HG03159 (cell line): ENCODE results near the gene DEF6.
A peak's percentile ranks its signal among the peaks of the same experiment; 100 is the strongest.
"Not testable (repeated sequence)": the region's sequence is repeated elsewhere in the genome, so short reads cannot be mapped to it uniquely, and the experiment has no call there.

Experiments used
- ATAC-seq: cut with Tn5 transposase; IDR thresholded peaks from one replicate; pipeline ENCODE4 v1.9.1; 2021; ENCODE audit warnings: mild to moderate bottlenecking, moderate library complexity; ENCODE audit not compliant: unreplicated experiment

The DEF6 gene

GRCh38 chr6:35278708-35279107, 18.9 kb upstream of the DEF6 start:
- no peak for ATAC-seq

- no peak for ATAC-seq
Measured at GRCh38 chr6:35280903-35281302, 16.7 kb upstream of the DEF6 start.

- no peak for ATAC-seq
Measured at GRCh38 chr6:35282472-35282871, 15.1 kb upstream of the DEF6 start.

GRCh38 chr6:35283361-35283760, 14.3 kb upstream of the DEF6 start:
- no peak for ATAC-seq

- ATAC-seq: no peak
Measured at GRCh38 chr6:35287671-35288396, 9.8 kb upstream of the DEF6 start.

GRCh38 chr6:35288834-35289233, 8.8 kb upstream of the DEF6 start:
- ATAC-seq: no peak

- ATAC-seq: no peak
Measured at GRCh38 chr6:35291491-35291890, 6.1 kb upstream of the DEF6 start.

- no peak for ATAC-seq
Measured at GRCh38 chr6:35292494-35292893, 5.1 kb upstream of the DEF6 start.

- ATAC-seq: no peak
Measured at GRCh38 chr6:35293681-35294080, 3.9 kb upstream of the DEF6 start.

- ATAC-seq: no peak
Measured at GRCh38 chr6:35294308-35294945, 3.2 kb upstream of the DEF6 start.

- ATAC-seq: no peak
Measured at GRCh38 chr6:35295036-35295435, 2.6 kb upstream of the DEF6 start.

- ATAC-seq: no peak
Measured at GRCh38 chr6:35295521-35296315, 1.9 kb upstream of the DEF6 start.

- ATAC-seq: no peak
Measured at GRCh38 chr6:35296931-35297600, 552 bp upstream of the DEF6 start.

- ATAC-seq: no peak
Measured at GRCh38 chr6:35298625-35299140, 1.1 kb downstream of the DEF6 start.

GRCh38 chr6:35299674-35300073, 2.1 kb downstream of the DEF6 start:
- no peak for ATAC-seq

GRCh38 chr6:35300848-35301247, 3.2 kb downstream of the DEF6 start:
- no peak for ATAC-seq

GRCh38 chr6:35302604-35303241, 5.1 kb downstream of the DEF6 start:
- peak; percentile 76 for ATAC-seq

GRCh38 chr6:35304299-35304698, 6.7 kb downstream of the DEF6 start:
- ATAC-seq: no peak

- ATAC-seq: no peak
Measured at GRCh38 chr6:35305117-35305516, 7.5 kb downstream of the DEF6 start.

- not testable (repeated sequence) for ATAC-seq
Measured at GRCh38 chr6:35307138-35307537, 9.5 kb downstream of the DEF6 start.

GRCh38 chr6:35308543-35308942, 10.9 kb downstream of the DEF6 start:
- not testable (repeated sequence) for ATAC-seq
